H1 (cell line): Measurements from ENCODE around the gene PPP1R18. TPM values are rescaled to one million over a fixed set of nuclear protein-coding genes. Genes with fewer than 3 reads are reported as not detected.

Experiments
- BRCA1 ChIP-seq: IDR thresholded peaks from 2 replicates; pipeline ENCODE4 v1.6.1; 2012; ENCODE audit warnings: low read depth, low read length, improper control_type of control experiment
- CREB1 ChIP-seq: IDR thresholded peaks from 2 replicates; pipeline ENCODE4 v1.6.1; 2012; ENCODE audit warnings: inconsistent platforms
- CTCF ChIP-seq, 3 experiments: IDR thresholded peaks; 1 replicate in 2 of 3; 2 replicates in 1 of 3; pipeline versions ENCODE4 v1.5.1 to v1.6.1; 2011; ENCODE audit warnings: low read length in 3 of 3, mild to moderate bottlenecking in 3 of 3, inconsistent platforms in 2 of 3, low read depth in 1 of 3, moderate library complexity in 1 of 3; ENCODE audit not compliant: insufficient read depth in 1 of 3; ENCODE audit errors: control extremely low read depth in 1 of 3
- EGR1 ChIP-seq: IDR thresholded peaks from 2 replicates; pipeline ENCODE4 v1.6.1; 2011; ENCODE audit warnings: low read depth, low read length, borderline replicate concordance
- MAFK ChIP-seq: IDR thresholded peaks from 2 replicates; pipeline ENCODE4 v1.6.1; 2012; ENCODE audit warnings: low read depth, mild to moderate bottlenecking, improper control_type of control experiment, low read length
- POU5F1 ChIP-seq: IDR thresholded peaks from 2 replicates; pipeline ENCODE4 v1.6.1; 2011; ENCODE audit warnings: low read depth, mild to moderate bottlenecking, low read length, moderate library complexity
- RFX5 ChIP-seq: IDR thresholded peaks from 2 replicates; pipeline ENCODE4 v1.6.1; 2011; ENCODE audit warnings: low read depth, low read length, improper control_type of control experiment, borderline replicate concordance
- RXRA ChIP-seq: IDR thresholded peaks from 2 replicates; pipeline ENCODE4 v1.6.1; 2011; ENCODE audit warnings: low read depth, mild to moderate bottlenecking, low read length, moderate library complexity; ENCODE audit not compliant: insufficient read depth
- SIN3A ChIP-seq, 2 experiments: IDR thresholded peaks in 1 of 2; conservative IDR thresholded peaks in 1 of 2; 2 replicates each; pipeline ENCODE4 v1.6.1; 2011 to 2012; ENCODE audit warnings: low read length in 2 of 2, improper control_type of control experiment in 1 of 2, low read depth in 1 of 2, mild to moderate bottlenecking in 1 of 2
- SIRT6 ChIP-seq: IDR thresholded peaks from one replicate; pipeline ENCODE4 v1.7.1; 2012; ENCODE audit warnings: low read length, inconsistent platforms
- SUZ12 ChIP-seq: fragments of 200-600 bp; sonication (generic); IDR thresholded peaks from 2 replicates; pipeline ENCODE4 v1.6.1; 2012; ENCODE audit warnings: mild to moderate bottlenecking, inconsistent platforms, low read length, moderate library complexity, mixed read lengths
- TAF1 ChIP-seq: IDR thresholded peaks from 2 replicates; pipeline ENCODE4 v1.6.1; 2011; ENCODE audit warnings: mild to moderate bottlenecking, low read depth, low read length
- YY1 ChIP-seq: IDR thresholded peaks from 2 replicates; pipeline ENCODE4 v1.6.1; 2011; ENCODE audit warnings: low read depth, mild to moderate bottlenecking, low read length
- polyA plus RNA-seq, 7 experiments: library from polyadenylated mRNA; depleted of rRNA in 3 of 7; stranded (reverse) in 5 of 7; unstranded in 2 of 7; fragments of >200 nt in 5 of 7; fragments of 200-250 nt in 2 of 7; gene quantifications; 1 replicate in 5 of 7; 2 replicates in 1 of 7; 4 replicates in 1 of 7; pipeline versions ENCODE4 v1.2.1 to v1.2.3, GENCODE V29; 2011 to 2013; ENCODE audit warnings: missing spikeins in 2 of 7, mixed read lengths in 2 of 7
- total RNA-seq: library from RNA; stranded (reverse); fragmentation: NEBNext Ultra II Directional; extraction: Animal tissue kit (Norgen Biotek cat#: 25700); gene quantifications from 2 replicates; pipeline ENCODE4 v1.2.1, GENCODE V29; 2021

Gene PPP1R18
- total and polyA plus RNA-seq, 2 of the 8 experiments (the other 6 are each of a cell fraction or from before 2014, with no cell fraction given): 25.1 to 29.1 TPM

- no peak for TF ChIP-seq SIRT6
- no peak for TF ChIP-seq BRCA1
- no peak for TF ChIP-seq YY1
- no peak for TF ChIP-seq CREB1
- TF ChIP-seq SUZ12: no peak
- TF ChIP-seq SIN3A (conservative IDR thresholded peaks at IDR 0.05 in 1 of 2, IDR thresholded peaks at IDR 0.05 in 1 of 2; ENCODE audit: low read depth in 1 of 2, low read length in 2 of 2): 0 out of 4 replicates have a peak, but pooled peaks of 1 of the 2 experiments have one; percentile 56
- TF ChIP-seq POU5F1: no peak
- TF ChIP-seq TAF1: no peak; the same call in 1 of the 2 replicates
- peak in 2 of 3 experiments; percentile 96 to 97; a peak in 3 of 4 replicates for TF ChIP-seq CTCF (IDR thresholded peaks at IDR 0.05; ENCODE audit: control extremely low read depth in 1 of 3, insufficient read depth in 1 of 3, low read depth in 1 of 3, low read length in 3 of 3)
- TF ChIP-seq RXRA: no peak
- TF ChIP-seq EGR1: 0 out of 2 replicates have a peak, but pooled peaks have one; percentile 14
- TF ChIP-seq MAFK: no peak
- TF ChIP-seq RFX5: no peak
Observed at GRCh38 chr6:30678964-30679726, 7.3 kb downstream of the PPP1R18 start (continued).
